ENCODE measurements around the gene FIBP. TPM values are rescaled to one million over a fixed set of nuclear protein-coding genes. Genes with fewer than 3 reads are reported as not detected.

FIBP gene
- total RNA-seq, 3 donors from 2014 or later, result 51.2 to 68.5 (median 51.7) TPM

DNA sequence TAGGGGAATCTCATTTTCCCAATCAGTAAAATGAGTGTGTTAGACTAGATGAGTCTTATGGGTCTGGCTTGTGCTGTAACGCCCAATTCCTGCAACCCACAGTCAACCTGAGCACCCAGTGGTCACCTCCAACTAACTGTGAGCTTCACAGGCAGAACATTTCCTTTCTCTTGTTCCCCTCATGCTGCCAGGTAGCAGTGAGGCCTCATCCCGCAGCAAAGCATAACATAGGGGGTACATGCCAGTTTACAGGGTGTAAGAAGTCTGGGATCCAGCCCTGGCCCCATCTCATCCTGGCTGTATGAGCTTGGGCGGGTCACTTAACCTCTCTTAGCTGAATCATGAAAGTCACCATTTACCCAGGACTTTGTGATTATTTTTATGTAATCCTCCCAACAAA, 19.4 kb downstream of the FIBP start:
- no peak for TF ChIP-seq POLR2A (IDR thresholded peaks at IDR 0.05)
- TF ChIP-seq POLR2AphosphoS5 (IDR thresholded peaks at IDR 0.05), result no peak
- no peak for TF ChIP-seq CTCF (IDR thresholded peaks at IDR 0.05)
- Histone ChIP-seq H3K4me3 (no peak overlapping the region), H3K36me3 (peaks cover 4% of the 10 kb centered on the region), H3K4me1 (peaks cover 0 to 10% of the 10 kb centered on the region in 2 donors), H3K27ac (peak overlapping the region in 1 of 2 donors; percentile 5), H3K9me3 (no peaks in the 10 kb centered on the region), H3K27me3 (no peaks in the 10 kb centered on the region)
- DNase-seq (ENCODE audit: low spot score in 2 of 2), result no peak
- intact Hi-C loops (cut with DNase I; ENCODE audit: low total_unique reads), result no loop called here

GRCh38 chr11:65868076-65868667, 20.1 kb downstream of the FIBP start:
- DNase-seq (ENCODE audit: low spot score in 2 of 2), result no peak
- no peak overlapping the region for H3K27ac ChIP-seq
- peaks cover 0 to 10% of the 10 kb centered on the region in 2 donors for H3K4me1 ChIP-seq
- no peak overlapping the region for H3K4me3 ChIP-seq
- peaks cover 5% of the 10 kb centered on the region for H3K36me3 ChIP-seq
- TF ChIP-seq POLR2AphosphoS5 (IDR thresholded peaks at IDR 0.05), result no peak
- H3K27me3 ChIP-seq, result no peaks in the 10 kb centered on the region
- intact Hi-C loops (cut with DNase I; ENCODE audit: low total_unique reads), result no loop called here
- no peaks in the 10 kb centered on the region for H3K9me3 ChIP-seq

- Histone ChIP-seq H3K4me1 (peaks cover 0 to 10% of the 10 kb centered on the region in 2 donors), H3K36me3 (peaks cover 5% of the 10 kb centered on the region), H3K4me3 (no peak overlapping the region), H3K27me3 (no peaks in the 10 kb centered on the region), H3K27ac (no peak overlapping the region), H3K9me3 (no peaks in the 10 kb centered on the region)
- TF ChIP-seq POLR2A (IDR thresholded peaks at IDR 0.05) (no peak), CTCF (IDR thresholded peaks at IDR 0.05) (no peak), POLR2AphosphoS5 (IDR thresholded peaks at IDR 0.05) (no peak)
- intact Hi-C loops (cut with DNase I; ENCODE audit: low total_unique reads), result no loop called here
- DNase-seq (ENCODE audit: low spot score in 2 of 2), result no peak
These were observed 20.8 kb downstream of the FIBP start for GRCh38 chr11:65867284-65868071.

GRCh38 chr11:65866509-65867283, 21.6 kb downstream of the FIBP start:
- Histone ChIP-seq H3K4me1 (peaks cover 2 to 12% of the 10 kb centered on the region in 2 donors), H3K9me3 (no peaks in the 10 kb centered on the region), H3K27me3 (no peaks in the 10 kb centered on the region), H3K27ac (no peak overlapping the region), H3K4me3 (no peak overlapping the region), H3K36me3 (peaks cover 5% of the 10 kb centered on the region)
- DNase-seq (ENCODE audit: low spot score in 2 of 2), result no peak
- TF ChIP-seq CTCF (IDR thresholded peaks at IDR 0.05) (no peak), POLR2AphosphoS5 (IDR thresholded peaks at IDR 0.05) (no peak), POLR2A (IDR thresholded peaks at IDR 0.05) (no peak)
- intact Hi-C loops (cut with DNase I; ENCODE audit: low total_unique reads), result no loop called here

DNA sequence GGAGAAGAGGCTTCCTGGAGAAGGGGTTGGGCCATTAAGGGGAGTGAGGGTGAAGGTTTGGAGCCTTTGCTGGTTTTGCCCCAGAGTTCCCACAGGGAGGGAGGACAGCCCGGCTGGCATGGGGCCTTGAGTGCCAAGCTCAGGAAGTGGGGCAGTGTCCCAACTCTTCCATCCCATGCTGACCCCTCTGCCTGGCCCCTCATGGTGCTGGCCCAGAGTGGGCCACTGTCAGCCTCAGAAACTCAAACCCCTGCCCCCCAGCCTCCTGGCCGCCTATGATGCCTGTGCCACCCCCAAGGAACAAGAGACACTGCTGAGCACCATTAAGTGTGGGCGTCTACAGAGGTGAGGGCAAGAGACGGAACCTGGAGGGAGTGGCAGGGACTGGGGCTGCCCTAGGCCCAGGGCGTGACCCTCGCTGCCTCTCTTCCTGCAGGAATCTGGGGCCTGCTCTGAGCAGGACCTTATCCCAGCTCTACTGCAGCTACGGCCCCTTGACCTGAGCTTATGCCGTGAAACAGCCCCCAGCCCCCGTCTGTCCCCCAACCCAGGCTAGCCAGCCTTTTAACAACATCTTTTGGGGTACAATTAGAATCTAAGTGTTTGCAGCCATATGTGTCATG, 22.6 kb downstream of the FIBP start:
- Histone ChIP-seq H3K27ac (no peak overlapping the region), H3K27me3 (no peaks in the 10 kb centered on the region), H3K36me3 (peaks cover 5% of the 10 kb centered on the region), H3K4me1 (peaks cover 4 to 7% of the 10 kb centered on the region in 2 donors), H3K9me3 (no peaks in the 10 kb centered on the region), H3K4me3 (no peak overlapping the region)
- TF ChIP-seq POLR2A (IDR thresholded peaks at IDR 0.05), result no peak
- no peak for TF ChIP-seq CTCF (IDR thresholded peaks at IDR 0.05)
- no peak for TF ChIP-seq POLR2AphosphoS5 (IDR thresholded peaks at IDR 0.05)
- intact Hi-C loops (cut with DNase I; ENCODE audit: low total_unique reads), result no loop called here
- no peak for DNase-seq (ENCODE audit: low spot score in 2 of 2)
